Astrocyte (in vitro differentiated cells and primary cell): ENCODE results near the gene SCARF2.

Experiments used
- CTCF ChIP-seq: IDR thresholded peaks from 2 replicates; pipeline ENCODE4 v1.5.1; 2011; ENCODE audit warnings: low read depth, mild to moderate bottlenecking, inconsistent platforms, low read length, moderate library complexity; ENCODE audit not compliant: insufficient read depth
- EZH2 ChIP-seq: IDR thresholded peaks from 2 replicates; pipeline ENCODE4 v1.6.1; 2012; ENCODE audit warnings: mild to moderate bottlenecking, low read length, inconsistent platforms; ENCODE audit not compliant: insufficient read depth

- TF ChIP-seq CTCF (no peak), EZH2 (no peak)
Measured at GRCh38 chr22:20423008-20423905, 14.4 kb downstream of the SCARF2 start.
